Omental fat pad (tissue), 4 donors: ENCODE measurements around the gene IGFN1. TPM values are rescaled to one million over a fixed set of nuclear protein-coding genes. Genes with fewer than 3 reads are reported as not detected.

ENCODE experiments used
- ATAC-seq: fragments of 150-250 bp; one replicate; pipeline ENCODE4 v1.9.1; 2016; ENCODE audit warnings: mild to moderate bottlenecking, moderate library complexity; ENCODE audit not compliant: low FRiP score
- DNase-seq: peaks from one replicate; pipeline ENCODE4 v3.0.0-alpha.2; 2019; ENCODE audit warnings: low spot score
- CTCF ChIP-seq, 3 donors: fragments of 450-650 bp; IDR thresholded peaks; one replicate each; pipeline ENCODE4 v1.5.1; 2016 to 2017; ENCODE audit warnings: antibody characterized with exemption in 3 of 3, mild to moderate bottlenecking in 3 of 3, moderate library complexity in 2 of 3
- total RNA-seq, 4 donors: library from RNA; depleted of rRNA; stranded (reverse); fragments of >200 nt; gene quantifications; one replicate each; pipeline ENCODE4 v1.1.0, GENCODE V29; 2016

Gene IGFN1
- total RNA-seq, 4 donors from 2014 or later = 0.12 TPM; not detected in 3

GRCh38 chr1:201277441-201277840 lies 86.8 kb downstream of the IGFN1 start:
- no peak for ATAC-seq
- TF ChIP-seq CTCF (IDR thresholded peaks at IDR 0.05) = no peak
- DNase-seq = no peak

Other genes starting within 250 kb of the IGFN1 start
- 1 to 10 TPM in 3 of 4 donors, under 1 TPM in 1; 0.93 to 6.1 (median 3.7) TPM for gene KIF21B, start 167.1 kb upstream of the IGFN1 start, total RNA-seq
- gene CACNA1S, start 78.4 kb upstream of the IGFN1 start, total RNA-seq = not detected
- gene ASCL5, start 63.6 kb upstream of the IGFN1 start, total RNA-seq = not detected
- gene TMEM9, start 36.4 kb upstream of the IGFN1 start, total RNA-seq = 10 to 100 TPM; 26.2 to 53.8 (median 45.7) TPM
- 1 to 10 TPM in 3 of 4 donors, under 1 TPM in 1; 0.93 to 9.6 (median 3.6) TPM for gene PKP1, start 92.7 kb downstream of the IGFN1 start, total RNA-seq
- 1 to 10 TPM in 3 of 4 donors, not detected in 1; 2.0 to 2.4 (median 2.1) TPM for gene TNNT2, start 186.9 kb downstream of the IGFN1 start, total RNA-seq
- under 1 TPM in 3 of 4 donors, not detected in 1; 0.19 to 0.48 (median 0.25) TPM for gene LAD1, start 208.5 kb downstream of the IGFN1 start, total RNA-seq
- gene TNNI1, start 230.9 kb downstream of the IGFN1 start, total RNA-seq = under 1 TPM in 1 of 4 donors, not detected in 3; 0.09 TPM